Activated gamma-delta T cell treated with Interleukin-2 at 50 U/mL for 16 hours (primary cell): ENCODE results near the gene SOX6.

ENCODE experiments used
- DNase-seq: peaks from one replicate; pipeline ENCODE4 v3.0.0-alpha.2; 2020

SOX6 gene

DNA sequence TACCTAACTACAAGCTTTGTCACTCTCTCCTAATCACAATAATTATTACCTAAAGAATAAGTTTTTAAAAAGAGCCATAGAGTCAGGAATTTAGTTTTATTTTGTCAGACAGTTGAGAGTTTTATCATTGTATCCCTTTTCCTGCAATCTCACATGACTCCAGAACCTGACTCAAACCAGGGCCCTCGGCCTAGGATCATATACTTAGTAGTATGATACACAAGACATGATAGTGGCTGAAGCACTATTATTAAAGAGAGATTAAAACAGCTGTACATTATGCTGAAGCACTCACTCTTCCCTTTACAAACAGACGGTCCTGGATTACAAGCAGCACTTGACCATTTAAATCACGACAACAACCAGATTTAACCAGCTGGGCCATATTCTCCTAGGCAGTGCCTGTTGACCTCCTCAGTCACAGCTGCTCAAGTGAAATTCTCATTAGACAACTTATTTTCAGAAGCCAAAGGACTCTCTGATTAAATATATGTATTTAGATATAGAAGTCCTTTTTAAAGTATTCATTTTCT is 44.0 kb downstream of the SOX6 start:
- no peak for DNase-seq

DNA sequence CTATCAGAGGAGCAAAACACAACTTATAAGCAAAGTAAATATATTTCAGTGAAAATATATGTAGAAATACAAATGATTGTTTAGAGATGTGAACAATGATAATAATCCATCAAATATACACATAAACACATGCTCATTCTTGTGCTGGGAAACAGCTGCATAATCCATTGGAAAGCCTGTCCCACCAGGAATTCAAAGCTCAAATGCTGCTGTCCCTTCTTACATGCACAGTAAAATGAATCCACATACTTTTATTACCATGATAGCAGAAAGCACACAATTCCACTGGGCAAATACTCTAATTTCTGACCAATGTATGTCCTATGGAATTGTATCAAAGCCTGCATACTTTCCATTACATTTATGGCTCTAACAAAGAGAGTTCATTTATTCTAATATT is 44.5 kb downstream of the SOX6 start:
- no peak for DNase-seq

DNA sequence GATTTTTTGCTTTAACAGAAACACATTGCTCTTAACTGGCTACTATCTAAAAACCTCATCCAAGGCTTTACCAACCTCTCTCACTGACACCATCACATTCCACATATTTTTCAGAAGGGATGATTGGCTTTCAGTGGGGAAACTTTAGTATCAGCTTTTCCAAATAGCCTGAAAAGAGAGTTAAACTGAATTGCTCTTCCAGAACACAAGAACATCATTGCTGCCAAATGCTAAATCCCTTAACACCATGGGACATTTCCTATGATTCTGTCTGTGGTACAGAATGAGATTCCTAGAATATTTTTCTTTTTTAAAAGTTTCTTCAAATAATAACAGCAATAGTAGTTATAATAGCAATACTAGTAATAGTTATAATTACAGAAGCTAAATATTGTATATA is 45.4 kb downstream of the SOX6 start:
- no peak for DNase-seq

DNA sequence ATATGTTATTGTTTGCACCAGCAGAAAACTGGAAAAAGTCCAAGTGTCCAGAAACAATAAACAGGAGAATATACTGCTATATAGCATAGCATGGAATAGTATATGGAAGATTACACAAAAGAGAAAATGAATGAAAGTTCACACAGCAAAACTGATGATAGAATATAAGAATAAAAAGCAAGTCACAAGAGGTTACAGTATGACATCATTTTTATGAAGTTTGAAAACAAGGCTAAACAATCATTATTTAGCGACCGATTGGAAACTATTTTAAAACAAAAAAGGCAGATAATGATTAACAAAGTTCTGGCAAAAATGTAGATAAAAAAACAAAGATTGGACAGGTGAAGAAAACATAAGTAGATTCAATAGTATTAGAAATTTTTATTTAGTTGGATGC is 47.1 kb downstream of the SOX6 start:
- no peak for DNase-seq

DNA sequence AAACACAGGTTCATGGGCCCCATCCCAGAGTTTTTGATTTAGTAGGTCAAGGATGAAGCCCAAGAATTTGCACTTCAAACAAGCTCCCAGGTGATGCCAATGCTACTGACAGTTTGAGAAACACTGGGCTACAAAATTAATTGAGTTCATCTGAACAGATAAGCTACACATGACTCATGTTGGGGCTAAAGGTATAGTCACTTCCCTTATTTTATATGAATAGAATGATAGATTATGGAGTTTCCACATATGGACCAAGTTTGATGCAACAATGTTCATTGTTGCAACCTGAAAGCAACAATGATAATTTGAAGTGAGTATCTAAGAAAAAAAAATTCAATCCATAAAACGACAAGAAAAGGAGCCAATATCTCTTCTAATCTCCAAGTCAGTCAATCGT is 54.9 kb downstream of the SOX6 start:
- no peak for DNase-seq

DNA sequence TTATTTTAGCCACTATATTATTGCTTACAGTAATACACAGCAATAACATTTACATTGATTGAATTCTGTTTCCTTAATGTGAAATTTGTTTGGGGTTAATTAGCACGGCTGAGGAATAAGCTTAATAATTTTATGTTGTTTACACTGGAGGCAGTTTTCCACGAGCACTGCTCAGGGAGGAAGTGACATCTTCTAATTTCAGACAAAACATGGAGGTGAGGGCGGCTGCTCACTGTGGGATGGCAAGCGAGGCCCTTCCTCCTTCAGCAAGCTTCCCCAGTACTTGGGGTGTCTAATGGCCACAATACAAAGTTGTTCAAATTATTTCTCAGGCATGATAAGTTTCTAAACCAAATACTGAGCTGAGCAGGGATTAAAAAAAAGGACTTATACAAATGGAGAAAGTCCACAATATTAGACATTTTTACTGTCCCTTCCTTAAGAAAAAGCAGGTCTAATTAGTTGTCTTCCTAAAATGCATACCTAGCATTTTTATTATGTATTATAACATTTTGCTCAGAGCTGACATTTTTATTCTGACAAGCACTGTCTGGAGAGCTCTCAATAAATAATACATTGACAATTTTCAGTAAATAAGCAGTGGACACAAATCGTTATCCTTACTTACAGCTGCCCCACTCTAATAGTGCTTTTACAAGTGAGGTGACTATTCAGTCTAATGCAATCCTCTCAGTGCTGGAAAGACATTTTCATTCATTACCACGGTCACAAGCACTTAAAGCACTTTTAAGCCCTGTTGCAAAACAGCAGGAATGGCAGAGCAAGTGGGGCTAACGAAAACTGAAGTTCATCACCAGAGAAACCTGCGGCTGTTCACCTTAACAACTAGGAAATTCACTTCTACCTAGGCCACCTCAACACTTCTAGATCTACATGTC is 56.2 kb downstream of the SOX6 start:
- no peak for DNase-seq

DNA sequence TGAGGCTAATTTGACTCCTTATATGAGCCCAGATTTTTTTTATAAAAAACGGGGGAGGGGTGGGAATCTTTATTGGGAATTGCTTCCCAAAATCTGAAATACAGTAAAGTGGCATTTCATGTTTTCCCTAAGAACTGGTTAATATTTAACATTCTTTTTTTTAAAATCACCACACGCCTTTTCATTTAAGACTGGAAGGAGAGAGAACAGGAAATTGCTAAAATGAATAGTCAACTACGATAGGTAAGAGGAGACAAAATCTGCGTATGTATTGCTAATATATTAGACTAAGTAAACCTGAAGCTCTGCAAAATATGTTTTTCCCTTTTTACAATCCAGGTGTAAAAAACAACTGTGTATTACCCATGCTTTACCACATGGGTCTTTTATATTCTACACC is 57.0 kb downstream of the SOX6 start:
- no peak for DNase-seq

DNA sequence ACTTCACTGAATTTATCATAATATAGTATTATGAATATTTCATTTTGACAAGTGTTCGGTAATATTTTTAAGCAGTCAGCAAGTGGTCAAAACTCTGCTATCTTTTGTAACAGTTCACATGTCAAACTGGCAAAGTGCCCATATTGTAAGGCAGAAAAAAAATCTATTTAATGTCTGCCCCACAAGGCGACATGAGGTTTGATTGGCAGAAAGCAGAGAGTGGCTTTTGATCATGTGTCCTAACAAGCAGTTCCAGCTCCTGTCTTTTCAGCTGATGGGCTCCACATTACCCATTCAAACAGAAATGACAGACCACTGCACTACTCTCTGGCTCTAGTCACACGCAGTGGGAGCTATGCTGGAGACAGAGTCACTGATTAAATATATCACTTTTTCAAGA is 59.0 kb downstream of the SOX6 start:
- no peak for DNase-seq

DNA sequence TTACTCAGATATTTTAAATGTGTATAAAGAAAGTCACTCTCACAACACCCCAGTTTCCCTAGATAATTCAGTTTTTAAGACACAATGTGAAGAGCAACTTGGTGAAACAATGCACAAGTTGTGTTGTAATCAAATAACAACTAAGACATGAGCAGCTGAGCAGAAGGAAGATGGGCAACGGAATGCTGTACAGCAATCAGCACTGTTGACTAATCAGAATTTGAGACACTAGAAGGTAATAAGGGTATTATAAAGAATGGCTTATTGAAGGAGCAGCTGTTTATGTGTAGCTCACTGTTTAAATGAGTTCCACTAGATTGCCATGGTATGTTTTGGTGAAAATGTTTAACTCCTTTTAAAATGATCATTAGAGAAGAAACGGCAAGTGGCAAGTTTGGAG is 60.1 kb downstream of the SOX6 start:
- no peak for DNase-seq

DNA sequence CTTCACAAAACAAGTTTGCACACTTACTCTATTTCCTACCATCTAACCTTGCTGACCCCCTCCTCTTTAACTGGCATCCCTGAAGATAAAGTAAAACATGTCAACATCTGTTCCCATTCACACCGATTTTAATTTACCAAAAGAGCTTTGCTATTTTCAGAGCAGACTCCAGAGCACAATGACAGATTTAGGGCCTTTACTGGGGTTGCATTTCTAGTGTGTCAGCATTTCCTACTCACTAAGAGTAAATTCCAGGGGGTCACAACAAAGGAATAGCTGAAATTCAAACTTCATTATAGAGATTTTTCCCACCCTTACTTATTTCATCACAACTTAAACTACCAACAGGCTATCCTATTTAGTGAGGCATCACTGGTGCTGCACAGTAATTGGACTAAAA is 60.8 kb downstream of the SOX6 start:
- no peak for DNase-seq

DNA sequence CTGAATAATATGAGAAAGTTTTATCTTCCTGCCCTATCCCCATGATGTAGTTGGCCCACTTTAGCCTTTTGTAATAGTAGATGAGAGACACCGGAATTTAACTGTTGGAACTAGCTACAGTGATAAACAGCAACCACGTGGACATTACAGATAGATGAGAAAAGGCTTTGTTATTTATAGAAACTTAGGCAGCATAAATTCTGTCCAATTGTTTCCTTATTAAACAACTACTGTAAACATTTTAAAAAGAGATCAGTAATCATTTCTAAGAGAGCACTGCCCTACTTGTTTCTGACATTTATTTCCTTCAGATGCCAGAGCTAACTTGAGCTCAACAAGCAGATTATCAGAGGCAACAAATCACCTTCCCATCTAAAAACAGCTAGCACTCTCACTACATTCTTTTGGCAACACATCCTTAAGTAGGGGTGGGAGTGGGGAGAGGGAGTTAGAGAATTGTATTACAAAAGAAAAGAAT is 63.1 kb downstream of the SOX6 start:
- DNase-seq = no peak

DNA sequence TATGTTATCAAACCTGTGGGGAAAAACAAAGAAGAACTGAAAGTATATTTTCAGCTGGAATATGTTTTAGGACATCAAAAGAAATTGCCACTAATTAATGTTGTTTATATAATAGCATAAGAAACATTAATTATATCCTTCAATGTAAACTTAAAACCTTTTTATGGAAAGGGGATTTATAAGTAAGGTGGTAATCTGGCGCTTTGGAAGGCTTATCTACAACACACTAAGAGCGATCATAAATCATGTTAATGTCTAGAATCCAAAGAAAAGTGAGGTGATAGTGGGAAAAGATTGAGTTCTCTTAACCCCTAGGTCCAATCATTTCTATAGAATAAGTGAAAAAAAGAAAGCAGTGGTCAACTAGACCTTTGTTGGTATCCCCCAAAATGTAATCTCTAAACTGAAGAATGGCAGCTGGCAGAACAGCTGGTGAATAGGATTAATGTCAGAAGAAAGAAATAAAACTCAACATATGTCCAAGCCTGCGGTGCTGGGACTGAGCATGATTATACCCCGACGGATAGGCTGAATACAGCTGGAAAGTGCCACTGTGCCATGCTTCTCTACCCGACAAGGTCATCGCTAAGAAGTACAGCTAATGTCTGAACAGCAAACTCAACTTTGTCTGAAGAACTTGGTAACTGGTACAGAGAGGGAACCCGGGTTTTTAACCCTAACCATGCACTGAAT is 64.0 kb downstream of the SOX6 start:
- no peak for DNase-seq

DNA sequence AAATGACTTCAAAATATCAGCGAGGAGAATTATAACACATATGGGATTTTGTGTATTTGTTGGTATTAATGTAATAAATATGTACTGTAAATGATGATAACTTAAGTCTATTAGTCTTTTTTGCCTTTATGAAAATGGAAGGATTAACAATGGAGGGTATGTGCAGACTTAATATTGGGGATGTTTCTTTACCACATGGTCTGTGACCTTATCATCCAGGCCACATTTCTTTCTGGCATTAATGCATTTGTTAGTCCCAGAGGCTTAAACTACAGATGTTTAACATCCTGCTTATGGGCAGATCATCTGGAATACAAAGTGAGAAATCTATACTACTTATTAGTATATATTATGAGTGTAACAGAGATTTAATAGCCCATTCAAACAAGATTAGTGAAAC is 64.6 kb downstream of the SOX6 start:
- DNase-seq = no peak

DNA sequence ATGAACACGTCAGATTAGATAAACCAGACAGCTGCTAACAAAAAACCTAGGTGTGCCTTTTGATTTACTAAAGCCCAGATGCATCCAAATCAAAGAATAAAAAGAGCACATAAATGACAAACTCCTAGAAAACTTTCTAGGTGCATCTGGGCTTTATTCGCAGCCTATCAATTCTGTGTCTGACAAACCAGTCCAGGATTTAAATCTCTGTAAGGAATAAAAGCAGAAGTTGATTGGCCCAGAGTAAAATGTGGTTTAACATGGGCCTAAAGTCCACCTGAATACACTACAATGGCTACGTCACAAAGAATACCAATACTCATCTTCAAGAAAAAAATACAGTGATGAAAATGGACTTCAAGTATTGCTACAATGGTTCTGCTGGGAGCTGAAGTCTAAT is 66.8 kb downstream of the SOX6 start:
- DNase-seq = no peak

DNA sequence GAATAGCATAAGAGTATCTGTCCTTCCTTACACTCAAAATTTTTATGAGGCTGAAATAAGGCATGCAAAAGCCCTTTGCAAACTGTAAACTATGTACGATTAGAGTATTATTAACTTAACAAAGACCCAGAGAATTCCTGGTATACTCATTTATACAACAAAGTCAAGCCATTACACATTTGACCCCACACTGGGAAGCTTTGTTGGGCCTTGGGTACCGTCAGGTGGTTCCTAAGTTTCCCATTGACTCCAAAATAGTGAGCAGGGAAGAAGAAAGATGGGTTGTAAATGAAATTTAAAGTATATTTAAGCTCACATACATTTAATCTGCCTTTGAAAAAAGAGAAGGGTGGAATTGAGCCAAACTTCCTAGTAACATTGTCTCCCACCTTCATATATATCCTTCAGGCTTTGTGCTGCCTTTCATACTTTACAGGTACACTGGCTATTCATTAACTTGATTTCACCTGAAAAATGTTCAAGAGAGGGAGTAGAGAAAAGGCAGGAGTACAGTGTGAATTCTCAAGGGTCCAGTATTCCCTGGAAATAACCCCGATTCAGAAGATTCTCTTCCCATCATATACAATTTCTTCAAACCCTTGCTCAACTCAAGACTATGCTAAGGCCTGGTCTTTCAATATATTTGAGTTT is 68.6 kb downstream of the SOX6 start:
- no peak for DNase-seq

DNA sequence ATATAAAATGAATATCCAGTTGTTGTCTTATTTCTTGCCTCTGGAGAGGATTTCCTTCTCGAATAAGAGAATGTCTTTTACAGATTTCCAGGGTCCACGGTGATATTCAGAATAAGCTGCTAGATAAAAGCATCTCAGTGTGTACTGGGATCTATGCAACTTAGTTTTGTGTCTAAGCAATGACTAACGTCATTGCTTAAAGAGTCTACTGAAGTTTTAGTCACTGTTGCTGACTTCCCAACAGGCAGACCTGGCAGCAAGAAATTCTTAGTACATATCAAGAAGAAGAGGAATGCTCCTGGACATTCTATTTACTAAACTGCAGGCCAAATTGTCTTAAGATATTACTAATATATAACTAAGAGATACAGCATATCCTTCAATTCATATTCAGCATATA is 70.3 kb downstream of the SOX6 start:
- no peak for DNase-seq

DNA sequence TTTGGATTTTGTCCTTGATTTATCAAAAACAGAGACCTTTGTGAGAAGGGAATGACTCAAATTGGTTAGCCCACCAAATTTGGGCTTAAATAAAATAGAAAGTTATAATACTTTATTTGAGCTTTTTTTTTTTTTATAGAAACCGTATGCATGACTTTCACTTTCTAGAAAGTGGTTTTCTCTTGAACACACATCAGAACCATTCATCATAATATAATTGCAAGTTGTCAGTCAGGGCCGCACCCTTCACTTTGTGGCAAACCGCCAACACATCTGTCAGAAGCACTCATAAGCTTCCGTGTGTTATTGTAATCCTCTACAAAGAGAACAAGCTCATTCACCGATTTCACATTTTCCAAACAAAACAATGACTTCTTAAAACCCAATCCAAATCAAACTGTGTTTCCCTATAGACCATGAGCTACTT is 76.1 kb downstream of the SOX6 start:
- peak; percentile 3 for DNase-seq

DNA sequence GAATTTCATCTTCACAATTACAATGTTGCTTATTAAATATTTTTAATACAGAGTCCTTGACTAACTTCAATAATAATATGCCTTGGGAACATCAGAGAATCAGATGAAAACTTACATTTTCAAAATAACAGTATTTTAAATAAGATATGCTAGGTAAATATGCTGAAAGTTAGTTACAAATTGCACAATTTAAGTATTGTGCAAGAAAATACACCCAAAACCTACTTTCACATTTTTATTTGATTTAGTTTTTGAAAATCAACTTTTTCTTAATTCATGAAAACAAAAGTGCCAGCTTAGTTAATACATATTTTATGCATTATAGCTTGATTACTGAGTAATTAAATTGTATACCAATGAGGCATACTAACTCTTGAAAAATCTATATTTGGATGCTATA is 76.8 kb downstream of the SOX6 start:
- DNase-seq = no peak

DNA sequence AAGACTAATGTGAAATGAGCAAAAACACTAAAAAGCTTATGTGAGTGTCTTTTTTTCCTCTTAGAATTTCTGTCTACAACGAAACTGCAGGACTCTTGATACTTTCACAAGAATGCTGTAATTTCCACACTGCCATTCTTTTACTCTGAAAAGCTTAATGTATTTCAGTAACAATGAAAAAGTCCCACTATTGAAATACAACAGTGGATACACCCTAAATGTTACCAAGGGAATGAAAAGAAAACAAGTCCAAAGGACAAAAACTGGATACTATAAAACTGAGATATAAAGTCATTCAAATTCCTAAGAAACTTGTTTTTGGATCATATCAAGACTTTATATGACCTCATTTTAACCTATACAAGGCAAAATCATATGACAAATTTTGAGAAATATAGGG is 77.4 kb downstream of the SOX6 start:
- DNase-seq = no peak

DNA sequence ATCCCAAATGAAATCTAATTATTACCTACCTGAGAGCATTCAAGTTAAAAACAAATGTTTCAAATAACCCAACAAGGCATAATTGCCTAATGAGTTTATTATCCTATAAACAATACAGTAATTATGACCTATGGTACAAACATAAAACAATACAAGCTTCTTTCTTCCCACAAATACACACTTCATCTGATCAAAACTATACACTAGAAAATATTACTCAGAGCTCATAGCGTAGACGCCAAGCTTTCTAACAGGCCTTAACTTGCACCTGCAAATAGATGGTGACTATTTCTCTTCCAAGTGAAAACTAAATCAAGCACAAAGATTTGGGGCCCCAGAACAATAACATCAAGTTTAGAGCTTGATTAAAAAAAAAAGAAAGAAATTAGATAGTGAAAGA is 78.1 kb downstream of the SOX6 start:
- DNase-seq = no peak

DNA sequence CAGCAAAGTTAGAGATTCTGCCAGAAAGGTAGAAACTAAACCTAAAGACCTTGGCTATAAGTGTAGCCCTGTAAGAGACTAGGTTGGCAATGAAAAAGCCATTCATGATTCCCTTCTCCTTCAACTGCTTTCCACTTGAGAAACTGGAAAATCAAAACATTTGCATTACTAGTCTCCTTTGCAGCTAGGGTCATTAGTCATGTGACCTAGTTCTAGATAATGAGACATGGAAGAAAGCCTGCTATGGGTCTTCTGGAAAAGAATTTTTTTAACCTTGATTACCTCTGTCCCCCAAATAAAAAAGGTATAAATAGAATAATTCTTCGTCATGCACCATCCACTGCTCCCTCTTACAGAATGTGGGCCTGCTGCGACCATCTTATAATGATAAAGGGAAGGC is 80.1 kb downstream of the SOX6 start:
- DNase-seq = no peak

DNA sequence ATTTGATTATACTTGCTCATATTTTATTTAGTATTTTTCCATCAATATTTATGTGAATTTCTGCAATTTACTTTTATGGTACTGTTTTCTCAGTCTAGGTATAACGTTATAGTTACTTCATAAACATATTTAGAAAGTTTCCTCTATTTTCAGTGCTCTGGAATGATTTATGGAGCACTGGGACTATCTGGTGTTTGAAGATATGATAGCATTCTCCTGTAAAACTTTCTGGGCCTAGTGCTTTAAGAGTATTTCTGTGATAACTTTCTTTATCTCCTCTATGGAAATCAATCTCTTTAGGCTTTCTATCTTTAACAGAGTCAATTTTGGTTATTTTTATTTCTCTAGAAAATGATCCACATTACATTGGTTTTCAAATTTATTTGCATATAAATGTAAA is 85.1 kb downstream of the SOX6 start:
- no peak for DNase-seq

DNA sequence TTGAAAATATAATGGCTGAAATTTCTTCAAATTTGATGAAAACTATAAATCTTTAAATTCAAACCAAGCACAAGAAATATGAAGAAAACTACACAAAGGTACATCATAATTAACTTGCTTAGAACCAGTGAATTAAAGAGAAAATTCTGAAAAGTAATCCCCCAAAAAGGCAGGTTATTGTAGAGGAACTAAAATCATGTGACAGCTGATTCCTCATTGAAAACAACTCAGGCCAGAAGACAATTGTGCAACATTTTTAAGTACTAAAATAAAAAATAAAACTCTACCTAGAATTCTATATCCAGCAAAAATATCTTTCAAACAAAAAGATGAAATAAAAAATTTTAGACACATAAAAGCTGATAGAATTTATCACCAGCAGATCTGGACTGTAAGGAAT is 90.3 kb downstream of the SOX6 start:
- DNase-seq = no peak

DNA sequence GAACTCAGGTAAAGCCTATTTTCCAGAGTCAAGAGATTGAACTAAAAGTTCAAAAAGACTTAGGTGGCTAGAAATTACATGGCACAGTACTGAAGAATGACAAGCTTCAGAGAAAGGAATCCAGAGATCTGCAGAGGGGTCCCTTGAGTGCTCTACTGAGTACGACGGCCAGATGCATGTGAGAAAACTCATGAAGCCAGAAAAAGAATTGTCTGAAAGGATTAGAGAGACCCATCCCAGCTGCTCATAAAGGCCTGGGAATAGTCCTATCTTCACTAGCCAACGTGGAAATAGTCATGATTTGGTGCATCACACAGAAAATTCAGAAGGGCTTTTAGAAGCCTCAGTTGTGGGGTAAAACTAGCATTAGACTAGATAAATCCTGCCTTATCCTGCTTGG is 91.3 kb downstream of the SOX6 start:
- DNase-seq = no peak
